HG03095 (cell line): ENCODE measurements around the gene PINK1.

Experiments
- ATAC-seq: cut with Tn5 transposase; IDR thresholded peaks from one replicate; pipeline ENCODE4 v1.9.1; 2021; ENCODE audit warnings: moderate library complexity; ENCODE audit not compliant: unreplicated experiment

Gene PINK1

GRCh38 chr1:20643080-20643479 lies 9.8 kb downstream of the PINK1 start:
- ATAC-seq: no peak

- ATAC-seq: no peak
Measured at GRCh38 chr1:20644416-20644815, 11.2 kb downstream of the PINK1 start.

GRCh38 chr1:20645414-20645813 lies 12.2 kb downstream of the PINK1 start:
- no peak for ATAC-seq

- no peak for ATAC-seq
Measured at GRCh38 chr1:20648438-20648837, 15.2 kb downstream of the PINK1 start.

GRCh38 chr1:20648946-20649345 lies 15.7 kb downstream of the PINK1 start:
- ATAC-seq: no peak

GRCh38 chr1:20652300-20652699 lies 19.0 kb downstream of the PINK1 start:
- ATAC-seq: no peak

GRCh38 chr1:20654104-20654690 lies 20.9 kb downstream of the PINK1 start:
- no peak for ATAC-seq

GRCh38 chr1:20657024-20657423 lies 23.8 kb downstream of the PINK1 start:
- ATAC-seq: no peak

- no peak for ATAC-seq
Measured at GRCh38 chr1:20658166-20658915, 25.1 kb downstream of the PINK1 start.

- no peak for ATAC-seq
Measured at GRCh38 chr1:20660363-20660762, 27.1 kb downstream of the PINK1 start.

GRCh38 chr1:20660847-20661206 lies 27.6 kb downstream of the PINK1 start:
- no peak for ATAC-seq

- ATAC-seq: peak; percentile 91
Measured at GRCh38 chr1:20661207-20662109, 28.2 kb downstream of the PINK1 start, which contains the start of gene DDOST. TSS of gene DDOST (minus strand) at chr1:20661369. CDS start at chr1:20661350, 19 bp downstream.

GRCh38 chr1:20662110-20662475 lies 28.8 kb downstream of the PINK1 start:
- ATAC-seq: no peak

- no peak for ATAC-seq
Measured at GRCh38 chr1:20663365-20663764, 30.1 kb downstream of the PINK1 start.

- no peak for ATAC-seq
Measured at GRCh38 chr1:20663969-20664715, 30.9 kb downstream of the PINK1 start.

- ATAC-seq: no peak
Measured at GRCh38 chr1:20665726-20666125, 32.5 kb downstream of the PINK1 start.

- ATAC-seq: no peak
Measured at GRCh38 chr1:20666146-20666545, 32.9 kb downstream of the PINK1 start.

- no peak for ATAC-seq
Measured at GRCh38 chr1:20666804-20667203, 33.5 kb downstream of the PINK1 start.

GRCh38 chr1:20668581-20668980 lies 35.3 kb downstream of the PINK1 start:
- no peak for ATAC-seq

- no peak for ATAC-seq
Measured at GRCh38 chr1:20670936-20671335, 37.7 kb downstream of the PINK1 start.

- no peak for ATAC-seq
Measured at GRCh38 chr1:20672265-20672632, 39.0 kb downstream of the PINK1 start.
